ENCODE measurements around the gene RGS3. TPM values are rescaled to one million over a fixed set of nuclear protein-coding genes. Genes with fewer than 3 reads are reported as not detected.

RGS3 gene
- total RNA-seq, 2 donors from 2014 or later, result 36.5 to 48.2 TPM

GRCh38 chr9:113626735-113627495 is 163.4 kb downstream of the RGS3 start:
- no peak overlapping the region for H3K27ac Mint-ChIP-seq
- H3K9me3 Mint-ChIP-seq, result no peaks in the 10 kb centered on the region
- DNase-seq, result no peak
- no peak for ATAC-seq (replicated peaks in 1 of 2)
- no peaks in the 10 kb centered on the region for H3K36me3 Mint-ChIP-seq (ENCODE audit: insufficient read depth in 2 of 2)
- H3K4me1 Mint-ChIP-seq (ENCODE audit: low read depth), result peaks cover 49% of the 10 kb centered on the region
- H3K27me3 Mint-ChIP-seq (ENCODE audit: low read depth), result peaks cover 13% of the 10 kb centered on the region
- H3K4me3 Mint-ChIP-seq, result no peak overlapping the region

GRCh38 chr9:113628621-113629020 is 165.1 kb downstream of the RGS3 start:
- ATAC-seq (replicated peaks in 1 of 2) (no peak), DNase-seq (no peak)
- H3K27me3 Mint-ChIP-seq (ENCODE audit: low read depth), result peaks cover 17% of the 10 kb centered on the region
- no peak overlapping the region for H3K4me3 Mint-ChIP-seq
- H3K9me3 Mint-ChIP-seq, result no peaks in the 10 kb centered on the region
- no peaks in the 10 kb centered on the region for H3K36me3 Mint-ChIP-seq (ENCODE audit: insufficient read depth in 2 of 2)
- peaks cover 49% of the 10 kb centered on the region for H3K4me1 Mint-ChIP-seq (ENCODE audit: low read depth)
- H3K27ac Mint-ChIP-seq, result no peak overlapping the region

GRCh38 chr9:113630386-113631136 is 167.0 kb downstream of the RGS3 start:
- Mint-ChIP-seq H3K4me1 (ENCODE audit: low read depth) (peaks cover 43% of the 10 kb centered on the region), H3K27ac (no peak overlapping the region), H3K27me3 (ENCODE audit: low read depth) (peaks cover 17% of the 10 kb centered on the region), H3K4me3 (no peak overlapping the region), H3K36me3 (ENCODE audit: insufficient read depth in 2 of 2) (no peaks in the 10 kb centered on the region), H3K9me3 (no peaks in the 10 kb centered on the region)
- ATAC-seq (replicated peaks in 1 of 2) (no peak), DNase-seq (no peak)

- Mint-ChIP-seq H3K9me3 (no peaks in the 10 kb centered on the region), H3K27ac (no peak overlapping the region), H3K27me3 (ENCODE audit: low read depth) (peaks cover 17% of the 10 kb centered on the region), H3K4me3 (no peak overlapping the region), H3K36me3 (ENCODE audit: insufficient read depth in 2 of 2) (no peaks in the 10 kb centered on the region), H3K4me1 (ENCODE audit: low read depth) (peaks cover 43% of the 10 kb centered on the region)
- ATAC-seq (replicated peaks in 1 of 2) (no peak), DNase-seq (no peak)
Measured at GRCh38 chr9:113631137-113631765, 167.7 kb downstream of the RGS3 start.

GRCh38 chr9:113631871-113632665 is 168.5 kb downstream of the RGS3 start:
- Mint-ChIP-seq H3K4me1 (ENCODE audit: low read depth) (peaks cover 41% of the 10 kb centered on the region), H3K9me3 (no peaks in the 10 kb centered on the region), H3K27me3 (ENCODE audit: low read depth) (peaks cover 20% of the 10 kb centered on the region), H3K4me3 (peak overlapping the region in 1 of 2 donors; percentile 28), H3K36me3 (ENCODE audit: insufficient read depth in 2 of 2) (no peaks in the 10 kb centered on the region), H3K27ac (no peak overlapping the region)
- DNase-seq (no peak), ATAC-seq (replicated peaks in 1 of 2) (no peak)

GRCh38 chr9:113632776-113633590 is 169.5 kb downstream of the RGS3 start:
- Mint-ChIP-seq H3K27me3 (ENCODE audit: low read depth) (peaks cover 22% of the 10 kb centered on the region), H3K4me1 (ENCODE audit: low read depth) (peaks cover 33% of the 10 kb centered on the region), H3K4me3 (peak overlapping the region in 1 of 2 donors; percentile 28), H3K27ac (no peak overlapping the region), H3K36me3 (ENCODE audit: insufficient read depth in 2 of 2) (no peaks in the 10 kb centered on the region), H3K9me3 (no peaks in the 10 kb centered on the region)
- peak; percentile 42 to 64 for DNase-seq
- peak; percentile 88 to 90 for ATAC-seq (replicated peaks in 1 of 2)

GRCh38 chr9:113633782-113634595 is 170.5 kb downstream of the RGS3 start:
- Mint-ChIP-seq H3K27me3 (ENCODE audit: low read depth) (peaks cover 17% of the 10 kb centered on the region), H3K27ac (no peak overlapping the region), H3K4me1 (ENCODE audit: low read depth) (peaks cover 26% of the 10 kb centered on the region), H3K36me3 (ENCODE audit: insufficient read depth in 2 of 2) (no peaks in the 10 kb centered on the region), H3K4me3 (no peak overlapping the region), H3K9me3 (peaks cover 0 to 2% of the 10 kb centered on the region in 2 donors)
- DNase-seq (no peak), ATAC-seq (replicated peaks in 1 of 2) (peak; percentile 43 to 45)

- Mint-ChIP-seq H3K27ac (no peak overlapping the region), H3K9me3 (peaks cover 0 to 3% of the 10 kb centered on the region in 2 donors), H3K4me1 (ENCODE audit: low read depth) (peaks cover 26% of the 10 kb centered on the region), H3K4me3 (no peak overlapping the region), H3K36me3 (ENCODE audit: insufficient read depth in 2 of 2) (no peaks in the 10 kb centered on the region), H3K27me3 (ENCODE audit: low read depth) (peaks cover 18% of the 10 kb centered on the region)
- ATAC-seq (replicated peaks in 1 of 2) (no peak), DNase-seq (no peak)
Measured at GRCh38 chr9:113634596-113635515, 171.3 kb downstream of the RGS3 start.

GRCh38 chr9:113635586-113635985 is 172.1 kb downstream of the RGS3 start:
- no peak for ATAC-seq (replicated peaks in 1 of 2)
- Mint-ChIP-seq H3K27ac (no peak overlapping the region), H3K9me3 (peaks cover 0 to 3% of the 10 kb centered on the region in 2 donors), H3K4me1 (ENCODE audit: low read depth) (peaks cover 26% of the 10 kb centered on the region), H3K4me3 (no peak overlapping the region), H3K36me3 (ENCODE audit: insufficient read depth in 2 of 2) (no peaks in the 10 kb centered on the region), H3K27me3 (ENCODE audit: low read depth) (peaks cover 18% of the 10 kb centered on the region)
- no peak for DNase-seq

GRCh38 chr9:113636165-113636564 is 172.6 kb downstream of the RGS3 start:
- no peaks in the 10 kb centered on the region for H3K36me3 Mint-ChIP-seq (ENCODE audit: insufficient read depth in 2 of 2)
- H3K4me1 Mint-ChIP-seq (ENCODE audit: low read depth), result peaks cover 26% of the 10 kb centered on the region
- ATAC-seq (replicated peaks in 1 of 2) (no peak), DNase-seq (no peak)
- peaks cover 18% of the 10 kb centered on the region for H3K27me3 Mint-ChIP-seq (ENCODE audit: low read depth)
- no peak overlapping the region for H3K27ac Mint-ChIP-seq
- H3K4me3 Mint-ChIP-seq, result no peak overlapping the region
- peaks cover 0 to 3% of the 10 kb centered on the region in 2 donors for H3K9me3 Mint-ChIP-seq

GRCh38 chr9:113636693-113637092 is 173.2 kb downstream of the RGS3 start:
- Mint-ChIP-seq H3K36me3 (ENCODE audit: insufficient read depth in 2 of 2) (no peaks in the 10 kb centered on the region), H3K4me1 (ENCODE audit: low read depth) (peaks cover 25% of the 10 kb centered on the region), H3K27ac (no peak overlapping the region), H3K4me3 (no peak overlapping the region), H3K27me3 (ENCODE audit: low read depth) (peaks cover 17% of the 10 kb centered on the region), H3K9me3 (peaks cover 0 to 3% of the 10 kb centered on the region in 2 donors)
- ATAC-seq (replicated peaks in 1 of 2) (no peak), DNase-seq (no peak)

Data from activated T-cell treated with anti-CD3 and anti-CD28 coated beads, Interleukin-2, amount 50 U/mL, for 72 hours (primary cell).